ENCODE data around the gene CGB1. TPM values are rescaled to one million over a fixed set of nuclear protein-coding genes. Genes with fewer than 3 reads are reported as not detected.
A peak's percentile ranks its signal among the peaks of the same experiment; 100 is the strongest.

Gene CGB1
- total RNA-seq, 2 experiments from 2014 or later, result not detected

GRCh38 chr19:49073514-49074378, 37.1 kb upstream of the CGB1 start:
- Histone ChIP-seq H3K79me2 (ENCODE audit: insufficient read depth, low read depth, low read length) (no peaks in the 10 kb centered on the region), H3K4me2 (ENCODE audit: low read length) (no peak overlapping the region), H2AFZ (ENCODE audit: low read length) (no peak overlapping the region), H3K9me3 (ENCODE audit: low read length) (no peaks in the 10 kb centered on the region), H3K9me2 (ENCODE audit: insufficient read depth, low read length) (no peaks in the 10 kb centered on the region), H3K36me3 (ENCODE audit: insufficient read depth, low read length) (no peaks in the 10 kb centered on the region), H3K4me1 (ENCODE audit: insufficient read depth, low read length, poor library complexity, severe bottlenecking) (no peaks in the 10 kb centered on the region), H3K27ac (ENCODE audit: low read depth, low read length, poor library complexity, severe bottlenecking) (no peak overlapping the region), H4K20me1 (ENCODE audit: insufficient read depth, low read length) (no peaks in the 10 kb centered on the region), H3K4me3 (ENCODE audit: low read depth, low read length, poor library complexity, severe bottlenecking) (no peak overlapping the region)
- DNase-seq (ENCODE audit: low spot score), result peak; percentile 19
- no peak for TF ChIP-seq EZH2phosphoT487 (IDR thresholded peaks at IDR 0.05; ENCODE audit: borderline replicate concordance, low read depth, low read length)
- TF ChIP-seq, protein P1, sequence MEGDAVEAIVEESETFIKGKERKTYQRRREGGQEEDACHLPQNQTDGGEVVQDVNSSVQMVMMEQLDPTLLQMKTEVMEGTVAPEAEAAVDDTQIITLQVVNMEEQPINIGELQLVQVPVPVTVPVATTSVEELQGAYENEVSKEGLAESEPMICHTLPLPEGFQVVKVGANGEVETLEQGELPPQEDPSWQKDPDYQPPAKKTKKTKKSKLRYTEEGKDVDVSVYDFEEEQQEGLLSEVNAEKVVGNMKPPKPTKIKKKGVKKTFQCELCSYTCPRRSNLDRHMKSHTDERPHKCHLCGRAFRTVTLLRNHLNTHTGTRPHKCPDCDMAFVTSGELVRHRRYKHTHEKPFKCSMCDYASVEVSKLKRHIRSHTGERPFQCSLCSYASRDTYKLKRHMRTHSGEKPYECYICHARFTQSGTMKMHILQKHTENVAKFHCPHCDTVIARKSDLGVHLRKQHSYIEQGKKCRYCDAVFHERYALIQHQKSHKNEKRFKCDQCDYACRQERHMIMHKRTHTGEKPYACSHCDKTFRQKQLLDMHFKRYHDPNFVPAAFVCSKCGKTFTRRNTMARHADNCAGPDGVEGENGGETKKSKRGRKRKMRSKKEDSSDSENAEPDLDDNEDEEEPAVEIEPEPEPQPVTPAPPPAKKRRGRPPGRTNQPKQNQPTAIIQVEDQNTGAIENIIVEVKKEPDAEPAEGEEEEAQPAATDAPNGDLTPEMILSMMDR (conservative IDR thresholded peaks at IDR 0.05; ENCODE audit: low read length), result peak; percentile 52
- BruUV-seq (replicated peaks), result no TSS peak
- POLR2A ChIA-PET, result interaction anchor here (0.7 kb wide), 1 partner anchor 24 kb away, joined by 4 read pairs; no protein-coding TSS in a partner anchor
- CTCF ChIA-PET (ENCODE audit: unreplicated experiment), result no interaction called here
- intact Hi-C loops (cut with micrococcal nuclease; ENCODE audit: unreplicated experiment), result no loop called here

DNA sequence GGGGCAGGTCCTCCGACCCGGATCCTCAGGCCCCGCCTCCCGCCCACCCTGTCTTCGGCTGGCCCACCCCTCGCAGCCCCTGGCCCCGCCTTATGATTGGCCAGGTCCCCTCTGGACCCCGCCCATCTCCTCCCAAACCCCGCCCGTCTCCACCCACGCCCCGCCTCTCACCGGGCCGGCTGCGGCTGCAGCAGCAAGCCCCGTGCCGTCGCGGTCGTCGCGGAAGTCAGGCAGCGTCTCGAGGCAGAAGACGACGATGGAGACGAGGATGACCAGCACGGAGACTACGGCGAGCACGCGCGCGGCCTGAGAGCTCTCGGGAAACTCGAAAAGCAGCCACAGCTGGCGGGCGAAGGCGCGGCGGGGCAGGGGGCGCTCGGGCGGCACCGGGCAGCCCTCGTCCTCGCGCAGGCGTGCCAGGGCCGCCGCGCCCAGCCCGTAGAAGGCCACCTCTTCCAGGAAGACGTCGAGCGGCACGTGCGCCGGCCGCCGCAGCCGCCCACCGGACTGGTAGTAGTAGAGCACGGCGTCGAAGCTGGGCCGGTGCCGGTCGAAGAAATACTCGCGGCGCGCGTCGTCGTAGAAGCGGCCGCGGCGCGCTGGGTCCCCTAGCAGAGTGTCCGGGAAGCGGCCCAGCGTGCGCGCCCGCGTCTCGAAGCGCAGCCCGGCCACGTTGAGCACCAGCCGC, 35.3 kb upstream of the CGB1 start:
- ChIA-PET CTCF (ENCODE audit: unreplicated experiment) (no interaction called here), POLR2A (no interaction called here)
- intact Hi-C loops (cut with micrococcal nuclease; ENCODE audit: unreplicated experiment), result no loop called here
- DNase-seq (ENCODE audit: low spot score), result no peak
- Histone ChIP-seq H3K79me2 (ENCODE audit: insufficient read depth, low read depth, low read length) (no peaks in the 10 kb centered on the region), H3K4me3 (ENCODE audit: low read depth, low read length, poor library complexity, severe bottlenecking) (no peak overlapping the region), H2AFZ (ENCODE audit: low read length) (no peak overlapping the region), H3K9me3 (ENCODE audit: low read length) (no peaks in the 10 kb centered on the region), H3K9me2 (ENCODE audit: insufficient read depth, low read length) (no peaks in the 10 kb centered on the region), H3K27ac (ENCODE audit: low read depth, low read length, poor library complexity, severe bottlenecking) (no peak overlapping the region), H4K20me1 (ENCODE audit: insufficient read depth, low read length) (no peaks in the 10 kb centered on the region; the same call in 1 of the 2 replicates), H3K4me1 (ENCODE audit: insufficient read depth, low read length, poor library complexity, severe bottlenecking) (no peaks in the 10 kb centered on the region), H3K4me2 (ENCODE audit: low read length) (no peak overlapping the region), H3K36me3 (ENCODE audit: insufficient read depth, low read length) (no peaks in the 10 kb centered on the region)
- no TSS peak for BruUV-seq (replicated peaks)
- TF ChIP-seq, protein P1 (conservative IDR thresholded peaks at IDR 0.05; ENCODE audit: low read length), result no peak
- no peak for TF ChIP-seq EZH2phosphoT487 (IDR thresholded peaks at IDR 0.05; ENCODE audit: borderline replicate concordance, low read depth, low read length)

Data from OCI-LY7 (cell line).